ENCODE measurements around the gene LIN7C.
A peak's percentile ranks its signal among the peaks of the same experiment; 100 is the strongest.

Gene LIN7C

GRCh38 chr11:27507557-27508322 is 1.2 kb upstream of the LIN7C start:
- DNase-seq, result no peak

DNA sequence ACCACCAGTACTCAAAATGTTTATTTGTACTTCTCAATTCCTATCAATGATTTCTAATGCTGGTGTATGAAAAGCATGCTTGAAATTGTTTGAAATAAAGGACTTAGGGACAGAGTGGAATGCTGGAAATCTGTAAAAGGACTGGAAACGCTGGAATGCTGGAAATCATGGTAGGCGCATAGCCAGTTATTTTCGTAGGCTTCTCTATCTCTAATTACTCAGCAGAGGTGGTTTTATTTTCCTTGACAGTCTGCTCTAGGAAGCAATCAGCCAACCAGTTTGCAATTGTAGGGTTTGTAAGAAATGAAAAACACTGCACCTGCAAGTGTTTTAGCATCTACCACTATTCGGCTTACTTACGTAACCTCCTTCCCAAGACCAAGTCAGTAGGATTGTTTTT is 788 bp downstream of the LIN7C start:
- DNase-seq, result no peak

DNA sequence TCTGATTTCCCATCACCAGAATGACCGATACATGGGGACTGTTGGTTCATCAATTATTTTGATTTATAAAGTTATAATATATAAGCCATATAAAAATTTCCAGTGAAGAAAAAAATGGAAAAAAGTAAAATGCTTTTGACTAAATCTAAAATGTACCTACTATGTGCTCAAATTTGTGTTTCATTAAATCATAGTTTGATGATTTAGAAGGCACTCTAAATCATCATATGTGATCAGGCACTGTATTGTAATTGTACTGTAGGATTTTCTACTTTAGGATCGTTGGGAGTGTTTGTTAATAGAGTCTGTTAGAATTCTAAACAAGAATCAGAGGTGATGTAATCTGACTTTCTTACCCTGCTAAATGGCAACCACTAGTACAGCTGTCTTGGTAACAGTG is 2.4 kb downstream of the LIN7C start:
- DNase-seq, result no peak

DNA sequence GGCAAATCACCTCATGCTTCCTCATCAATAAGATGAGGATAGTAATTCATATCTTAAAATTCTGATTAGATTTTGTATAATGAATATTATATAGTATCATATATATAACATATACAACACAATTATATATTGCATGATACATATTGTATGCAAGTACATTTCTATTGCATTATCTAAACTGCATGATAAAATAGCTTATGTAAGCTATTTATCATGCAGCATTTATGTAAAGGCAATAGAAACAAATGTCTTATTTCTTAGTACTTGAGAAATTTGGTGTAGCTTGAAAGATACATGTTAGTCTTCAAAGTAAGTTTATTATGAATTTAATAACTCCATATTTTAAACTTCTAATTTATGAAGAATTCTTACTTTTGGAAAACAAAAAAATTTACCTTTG is 5.5 kb downstream of the LIN7C start:
- DNase-seq, result no peak

DNA sequence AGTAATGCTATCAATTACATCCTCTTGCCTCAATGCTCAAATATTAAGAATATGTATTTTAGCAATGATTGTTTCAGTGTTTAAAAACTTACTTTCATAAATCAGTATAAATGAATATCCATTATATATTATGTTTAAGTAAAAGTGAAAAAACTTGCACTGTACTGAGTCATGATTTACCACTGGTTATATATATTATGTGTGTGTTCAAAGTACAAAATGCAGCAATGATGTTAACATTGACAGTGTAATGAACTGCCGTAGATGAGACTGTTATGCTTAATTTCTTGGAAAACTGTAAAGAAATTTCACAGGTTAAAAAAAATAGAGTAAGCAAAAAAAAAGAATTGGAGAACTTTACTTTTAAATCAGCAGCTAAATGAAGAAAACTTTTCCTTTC is 8.7 kb downstream of the LIN7C start:
- no peak for DNase-seq

DNA sequence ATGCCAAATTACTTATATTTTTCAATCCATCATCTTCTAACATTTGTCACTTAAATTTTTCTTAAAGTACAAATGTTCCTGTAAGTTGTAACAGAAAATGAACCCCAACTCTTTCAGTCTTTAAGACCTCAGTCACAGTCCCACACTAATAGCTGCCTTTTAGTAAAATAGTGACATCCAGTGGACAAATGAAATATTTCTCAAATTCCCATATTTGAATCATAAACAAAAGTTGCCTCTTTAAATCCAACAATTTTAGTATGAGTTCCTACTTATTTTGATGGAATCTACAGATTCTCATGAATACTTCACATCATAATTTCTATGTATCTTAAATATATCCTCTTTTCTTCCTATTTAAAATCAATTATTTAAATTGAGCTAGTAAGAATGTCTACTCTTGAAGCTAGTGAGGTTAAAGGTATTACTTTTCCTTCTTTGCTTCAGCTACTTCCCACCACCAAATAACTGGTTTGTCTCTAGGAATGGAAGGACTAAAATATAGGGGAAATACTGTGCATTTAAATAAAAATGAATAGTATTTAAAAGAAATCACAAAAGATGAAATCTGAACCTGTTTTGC is 9.2 kb downstream of the LIN7C start:
- no peak for DNase-seq

DNA sequence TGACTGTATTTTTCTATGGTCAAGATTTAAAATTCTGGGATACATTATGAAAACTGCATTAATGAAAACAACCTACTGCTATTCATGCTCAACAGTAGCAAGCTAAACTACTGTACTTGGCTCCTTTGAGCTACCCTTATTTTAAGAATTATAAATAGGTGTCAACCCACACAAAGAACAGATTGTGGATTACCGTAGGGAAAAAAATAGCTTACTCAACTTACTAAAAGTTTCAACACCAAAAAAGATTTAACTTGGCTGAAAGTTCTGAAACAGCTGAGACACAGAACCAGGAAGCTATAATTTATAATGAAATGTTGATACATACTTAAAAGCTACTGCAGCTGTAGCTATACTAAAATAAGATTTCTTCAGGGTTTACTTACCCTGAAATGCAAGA is 10.1 kb downstream of the LIN7C start:
- DNase-seq, result no peak

- no peak for DNase-seq
These were observed 10.8 kb downstream of the LIN7C start for GRCh38 chr11:27495710-27496300.

DNA sequence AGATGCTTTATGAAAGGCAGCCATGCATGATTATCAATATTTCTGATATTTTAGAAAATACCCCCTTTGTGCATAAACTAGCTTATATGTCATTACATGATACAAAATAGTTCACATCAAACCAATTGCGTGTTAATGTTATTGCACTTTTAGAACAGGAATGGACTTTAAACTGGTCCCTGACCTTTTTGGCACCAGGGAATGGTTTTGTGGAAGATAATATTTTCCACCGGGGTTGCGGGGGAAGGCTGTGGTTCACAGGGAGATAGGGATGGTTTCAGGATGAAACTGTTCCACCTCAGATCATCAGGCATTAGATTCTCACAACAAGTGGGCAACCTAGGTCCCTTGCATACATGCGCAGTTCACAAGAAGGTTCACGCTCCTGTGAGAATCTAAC is 17.5 kb downstream of the LIN7C start:
- no peak for DNase-seq

DNA sequence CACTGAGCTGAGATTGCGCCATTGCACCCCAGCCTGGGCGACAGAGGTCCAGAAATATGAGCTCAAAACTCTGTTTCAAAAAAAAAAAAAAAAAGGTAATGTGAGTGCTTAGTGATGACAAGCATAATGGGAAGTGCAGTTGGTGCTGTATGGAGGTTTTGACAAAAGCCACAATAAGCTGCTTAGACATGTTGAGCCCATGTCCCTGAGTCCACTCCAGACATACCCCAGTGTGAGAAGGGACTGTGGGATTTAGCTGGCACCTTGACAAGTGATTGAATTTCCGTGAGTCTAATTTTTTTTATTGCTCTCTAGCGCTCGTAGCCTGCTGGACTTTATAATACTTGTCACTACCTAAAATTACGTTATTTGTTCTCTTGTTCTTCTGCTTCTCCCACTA is 18.9 kb downstream of the LIN7C start:
- no peak for DNase-seq

DNA sequence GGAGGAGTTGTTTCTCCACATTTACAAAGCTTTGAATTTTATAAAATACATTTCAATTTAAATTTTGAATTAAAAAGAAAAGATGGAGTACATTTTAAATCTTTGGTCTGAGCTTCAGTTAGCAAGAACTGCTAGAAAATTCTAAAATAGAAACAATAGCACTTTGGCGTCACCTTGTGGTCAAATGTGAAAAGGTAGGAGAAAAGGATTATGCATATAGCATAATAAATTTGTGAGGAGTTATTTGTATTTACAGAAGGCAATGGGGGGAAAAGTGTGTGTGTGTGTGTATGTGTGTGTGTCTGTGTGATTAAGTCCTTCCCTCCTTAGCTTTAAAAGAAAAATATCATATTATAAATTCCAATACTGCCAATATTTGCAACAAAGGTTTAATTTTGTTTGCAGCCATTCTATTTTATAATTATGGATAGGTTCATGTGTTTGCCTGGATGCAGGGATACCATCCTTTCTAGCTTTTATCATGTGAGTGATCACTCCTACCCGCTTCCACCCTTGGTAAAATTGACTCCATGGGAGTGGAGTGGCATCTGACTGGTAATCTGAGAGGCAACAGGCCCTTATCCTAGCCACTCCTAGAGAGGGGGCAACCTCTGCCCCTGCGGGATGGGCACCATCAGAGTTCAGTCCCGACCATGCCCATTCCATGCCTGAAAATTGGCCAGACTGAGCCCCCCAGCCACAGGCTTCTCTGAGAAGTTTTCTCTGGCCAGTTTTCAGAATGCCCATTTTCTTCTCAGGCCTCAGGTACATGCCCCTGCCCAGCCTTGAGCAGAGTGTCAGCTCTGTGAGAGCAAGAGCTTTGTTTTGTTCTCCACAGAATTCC is 20.4 kb downstream of the LIN7C start:
- no peak for DNase-seq

DNA sequence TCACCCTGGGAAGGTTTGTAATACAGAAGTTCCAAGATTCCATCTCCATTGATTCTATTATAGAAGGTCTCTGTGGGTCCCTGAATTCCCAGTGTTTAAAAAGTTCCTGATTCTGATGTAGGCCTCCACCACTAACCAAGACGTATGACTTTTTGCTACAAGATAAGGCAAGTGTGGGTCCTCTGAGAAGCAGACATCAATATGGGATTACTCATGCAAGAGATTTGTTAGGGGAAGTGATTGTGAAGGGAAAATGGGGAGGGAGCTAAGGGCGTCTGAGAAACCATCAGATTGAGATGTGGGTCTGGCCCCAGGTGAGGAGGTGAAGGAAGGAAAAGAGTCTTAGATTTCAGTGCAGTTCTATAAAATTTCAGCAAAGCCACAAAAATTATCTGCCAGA is 23.8 kb downstream of the LIN7C start:
- no peak for DNase-seq

GRCh38 chr11:27481992-27482391 is 24.6 kb downstream of the LIN7C start:
- no peak for DNase-seq

GRCh38 chr11:27477831-27478230 is 28.7 kb downstream of the LIN7C start:
- DNase-seq, result no peak

DNA sequence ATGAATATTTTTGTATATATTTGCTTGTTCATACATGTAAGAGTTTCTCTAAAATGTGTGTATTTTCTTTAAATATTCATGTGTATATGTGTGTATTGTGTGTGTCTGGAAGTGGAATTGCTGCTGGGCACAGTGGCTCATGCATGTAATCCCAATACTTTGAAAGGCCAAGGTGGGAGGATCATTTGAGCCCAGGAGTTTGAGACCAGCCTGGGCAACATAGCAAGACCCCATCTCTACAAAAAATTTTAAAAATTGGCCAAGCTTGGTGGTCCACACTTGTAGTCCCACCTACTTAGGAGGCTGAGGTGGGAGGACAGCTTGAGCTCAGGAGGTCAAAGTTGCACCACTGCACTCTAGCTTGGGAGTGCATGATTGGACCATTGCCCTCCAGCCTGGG is 29.3 kb downstream of the LIN7C start:
- no peak for DNase-seq

DNA sequence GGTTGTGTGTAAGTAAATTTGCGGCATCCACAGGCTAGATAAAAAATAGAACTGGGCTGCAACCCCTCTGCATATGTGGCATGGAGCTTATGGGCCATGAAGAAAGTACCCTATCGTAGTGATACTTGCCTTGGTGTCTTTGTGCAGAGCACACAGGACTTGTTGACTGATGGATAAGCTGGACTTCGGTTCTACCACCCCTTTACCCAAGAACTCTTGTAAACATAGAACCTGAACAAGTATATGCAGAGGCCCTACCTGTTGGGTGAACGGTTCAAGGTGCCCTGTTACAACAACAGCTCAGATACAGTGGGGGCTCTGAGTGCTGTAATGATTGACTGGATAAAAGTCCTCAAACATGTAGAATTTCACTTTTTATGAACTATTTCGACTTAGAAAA is 30.9 kb downstream of the LIN7C start:
- no peak for DNase-seq

DNA sequence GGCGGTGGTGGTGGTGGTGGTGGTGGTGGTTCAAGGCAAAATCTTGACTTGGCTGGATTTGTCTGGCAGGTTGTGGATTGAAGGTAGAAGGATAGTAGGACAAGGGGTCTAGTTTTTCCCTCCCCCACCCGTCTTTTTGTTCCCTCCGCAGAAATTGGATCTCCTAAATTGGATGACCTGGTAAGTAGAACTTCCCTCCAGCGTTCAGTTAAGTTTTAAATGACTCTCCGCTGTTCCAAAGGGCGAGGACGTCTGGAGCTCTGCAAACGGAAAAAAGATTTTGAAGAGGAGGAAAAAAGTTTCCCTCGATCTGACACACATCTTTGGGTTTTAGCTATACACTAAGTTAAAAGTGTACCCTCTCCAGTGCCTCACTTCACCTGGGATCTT is 33.6 kb downstream of the LIN7C start:
- no peak for DNase-seq

GRCh38 chr11:27472398-27473016 is 34.1 kb downstream of the LIN7C start, which contains the start of gene LGR4:
LGR4 (minus strand) TSS chr11:27472790; CDS start chr11:27472302, 488 bp downstream.
- DNase-seq, result peak; percentile 57

DNA sequence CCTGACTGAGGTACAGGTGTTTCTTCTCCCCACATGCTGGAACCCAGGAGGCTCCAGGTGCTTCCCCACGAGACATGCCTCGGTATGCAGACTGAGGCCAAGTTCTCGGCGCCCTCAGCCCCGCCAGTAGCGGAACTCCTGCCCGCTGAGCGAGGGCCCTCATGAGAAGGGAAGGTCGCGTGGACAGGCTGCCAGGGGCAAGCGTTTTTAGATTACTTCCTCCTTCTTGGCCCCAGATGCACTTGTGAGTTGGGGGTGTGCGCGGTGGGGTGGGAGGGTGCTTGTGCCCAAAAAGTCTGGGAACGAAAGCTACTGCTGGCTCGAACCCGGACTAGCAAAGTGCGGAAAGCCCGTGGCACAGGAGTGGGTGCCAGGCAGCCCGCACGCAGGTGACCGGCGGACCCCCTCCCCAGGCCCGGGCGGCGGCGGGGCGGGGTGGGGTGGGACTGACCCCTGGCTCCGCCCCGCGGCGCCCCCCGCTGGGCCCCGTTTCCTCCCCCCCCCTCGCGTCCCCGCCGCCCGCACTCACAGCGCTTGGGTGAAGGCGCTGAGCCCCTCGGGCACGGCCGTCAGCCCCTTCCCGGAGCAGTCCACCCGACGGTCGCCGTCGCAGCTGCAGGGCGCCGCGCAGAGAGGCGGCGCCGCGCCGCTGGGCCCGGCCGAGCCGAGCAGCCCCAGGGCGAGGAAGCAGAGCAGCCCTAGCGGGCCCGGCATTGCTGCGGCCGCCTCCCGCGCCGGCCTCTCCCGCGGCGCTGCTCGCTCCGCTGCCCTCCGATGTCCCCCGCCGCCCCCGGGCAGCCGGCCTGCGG is 34.8 kb downstream of the LIN7C start:
- no peak for DNase-seq

DNA sequence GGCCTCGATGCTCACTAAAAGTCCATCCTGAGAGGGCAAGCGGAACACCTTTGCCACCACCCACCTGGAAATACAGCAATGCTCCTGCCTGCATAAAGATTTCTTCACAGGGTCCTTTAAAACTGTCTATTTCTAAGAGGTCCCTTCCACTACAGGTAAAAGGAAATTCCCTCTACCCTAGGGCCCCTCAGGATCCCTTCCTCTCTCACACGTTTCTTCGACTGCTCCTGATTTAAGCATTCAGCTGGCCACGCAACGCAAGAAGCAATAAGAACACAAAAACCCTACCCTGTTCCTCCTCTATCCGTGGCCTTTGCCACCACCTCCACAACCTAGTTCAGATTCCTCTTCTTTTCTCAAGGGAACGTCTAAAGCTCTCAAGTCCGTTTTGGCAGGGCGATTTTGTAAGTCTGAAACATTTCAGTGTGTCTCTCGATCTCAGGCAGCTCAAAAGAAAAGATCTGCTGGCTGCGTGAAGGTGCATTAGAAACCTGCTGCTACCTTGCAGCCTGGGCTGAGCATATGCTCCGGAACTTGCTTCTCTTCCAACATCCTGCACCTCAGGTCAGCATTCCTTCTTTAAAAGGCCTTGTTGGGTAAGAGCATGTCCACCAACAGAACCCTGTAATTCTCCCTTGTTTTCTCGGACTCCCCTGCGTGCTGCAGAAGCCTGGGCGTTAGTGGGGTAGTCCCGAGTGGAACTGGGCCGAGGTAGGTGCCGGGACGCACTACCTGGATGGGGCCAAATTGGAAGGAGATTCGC is 35.6 kb downstream of the LIN7C start:
- no peak for DNase-seq

DNA sequence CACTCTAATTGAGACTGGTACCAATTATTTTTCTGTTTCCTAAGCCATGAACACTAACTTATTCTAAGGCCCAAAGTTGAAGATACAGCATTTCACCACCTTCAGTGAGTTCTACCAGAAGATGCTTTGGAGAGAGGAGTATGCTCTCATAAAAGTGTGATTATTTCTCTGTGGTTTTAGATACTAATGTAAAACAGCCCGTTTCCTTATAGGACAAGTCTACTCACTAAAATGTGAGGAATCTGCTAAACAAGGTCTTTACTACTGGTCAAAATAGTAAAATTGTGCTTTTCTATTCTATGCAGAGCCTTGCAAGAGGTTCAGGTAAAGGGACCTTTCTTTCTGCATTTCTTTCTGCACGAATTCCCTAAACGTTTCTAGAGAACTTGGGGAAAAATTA is 36.4 kb downstream of the LIN7C start:
- no peak for DNase-seq
